Subcutaneous abdominal adipose tissue (tissue), 5 donors: ENCODE data around the gene KAT6B.
"Not testable (repeated sequence)": the region's sequence is repeated elsewhere in the genome, so short reads cannot be mapped to it uniquely, and the experiment has no call there.

Experiments
- H3K27ac ChIP-seq: one replicate; pipeline ENCODE4 v1.7.0; 2013; ENCODE audit warnings: low read depth, mild to moderate bottlenecking, inconsistent platforms, low read length, moderate library complexity
- H3K27me3 ChIP-seq, 5 donors: one replicate each; pipeline ENCODE4 v1.7.0; 2013; ENCODE audit warnings: low read length in 5 of 5, inconsistent platforms in 1 of 5; ENCODE audit not compliant: control insufficient read depth in 5 of 5, insufficient read depth in 4 of 5
- H3K36me3 ChIP-seq, 5 donors: one replicate each; pipeline ENCODE4 v1.7.0; 2013; ENCODE audit warnings: low read length in 5 of 5; ENCODE audit not compliant: control insufficient read depth in 5 of 5, insufficient read depth in 5 of 5
- H3K4me1 ChIP-seq, 5 donors: one replicate each; pipeline ENCODE4 v1.7.0; 2013; ENCODE audit warnings: low read length in 5 of 5, mild to moderate bottlenecking in 3 of 5, moderate library complexity in 1 of 5; ENCODE audit not compliant: control insufficient read depth in 5 of 5, insufficient read depth in 5 of 5
- H3K4me3 ChIP-seq, 5 donors: one replicate each; pipeline ENCODE4 v1.7.0; 2013; ENCODE audit warnings: low read length in 5 of 5, low read depth in 1 of 5
- H3K9ac ChIP-seq, 5 donors: one replicate each; pipeline ENCODE4 v1.7.0; 2013; ENCODE audit warnings: low read length in 5 of 5, mild to moderate bottlenecking in 4 of 5, moderate library complexity in 3 of 5
- H3K9me3 ChIP-seq, 5 donors: one replicate each; pipeline ENCODE4 v1.7.0; 2013; ENCODE audit warnings: low read length in 5 of 5; ENCODE audit not compliant: control insufficient read depth in 5 of 5
- donor health status: healthy.
- donor health status: healthy.
- donor health status: healthy.
- donor health status: healthy.
- donor health status: healthy.

KAT6B gene

GRCh38 chr10:74870191-74870590 is 43.8 kb downstream of the KAT6B start:
- no peaks in the 10 kb centered on the region for H3K9me3 ChIP-seq
- H3K4me1 ChIP-seq = peaks cover 0 to 8% (median 0%) of the 10 kb centered on the region in 5 donors
- no peak overlapping the region for H3K27ac ChIP-seq
- no peaks in the 10 kb centered on the region for H3K27me3 ChIP-seq
- no peak overlapping the region for H3K9ac ChIP-seq
- H3K36me3 ChIP-seq = no peaks in the 10 kb centered on the region
- no peak overlapping the region for H3K4me3 ChIP-seq

- H3K27me3 ChIP-seq = no peaks in the 10 kb centered on the region
- no peak overlapping the region for H3K9ac ChIP-seq
- no peaks in the 10 kb centered on the region for H3K9me3 ChIP-seq
- H3K27ac ChIP-seq = no peak overlapping the region
- H3K36me3 ChIP-seq = no peaks in the 10 kb centered on the region
- H3K4me3 ChIP-seq = no peak overlapping the region
- H3K4me1 ChIP-seq = peaks cover 0 to 8% (median 0%) of the 10 kb centered on the region in 5 donors
These were observed 45.4 kb downstream of the KAT6B start for GRCh38 chr10:74871595-74872382.

- no peaks in the 10 kb centered on the region for H3K36me3 ChIP-seq
- peaks cover 0 to 8% (median 0%) of the 10 kb centered on the region in 5 donors for H3K4me1 ChIP-seq
These were observed 47.5 kb downstream of the KAT6B start for GRCh38 chr10:74873803-74874454.

GRCh38 chr10:74874649-74875048 is 48.2 kb downstream of the KAT6B start:
- Histone ChIP-seq H3K36me3 (no peaks in the 10 kb centered on the region), H3K27me3 (no peaks in the 10 kb centered on the region), H3K27ac (no peak overlapping the region), H3K9ac (no peak overlapping the region), H3K9me3 (no peaks in the 10 kb centered on the region), H3K4me3 (no peak overlapping the region), H3K4me1 (peaks cover 0 to 8% (median 0%) of the 10 kb centered on the region in 5 donors)

More at GRCh38 chr10:74873803-74874454, 47.5 kb downstream of the KAT6B start:
- no peaks in the 10 kb centered on the region for H3K27me3 ChIP-seq
- H3K9ac ChIP-seq = no peak overlapping the region
- H3K9me3 ChIP-seq = no peaks in the 10 kb centered on the region
- no peak overlapping the region for H3K27ac ChIP-seq
- no peak overlapping the region for H3K4me3 ChIP-seq

GRCh38 chr10:74875068-74875467 is 48.7 kb downstream of the KAT6B start:
- Histone ChIP-seq H3K9ac (no peak overlapping the region), H3K27me3 (no peaks in the 10 kb centered on the region), H3K4me1 (peaks cover 0 to 8% (median 0%) of the 10 kb centered on the region in 5 donors), H3K27ac (no peak overlapping the region), H3K4me3 (no peak overlapping the region), H3K36me3 (no peaks in the 10 kb centered on the region), H3K9me3 (no peaks in the 10 kb centered on the region)

GRCh38 chr10:74875966-74876365 is 49.6 kb downstream of the KAT6B start:
- Histone ChIP-seq H3K4me3 (no peak overlapping the region), H3K9ac (no peak overlapping the region), H3K36me3 (no peaks in the 10 kb centered on the region), H3K4me1 (peaks cover 0 to 8% (median 0%) of the 10 kb centered on the region in 5 donors), H3K27ac (no peak overlapping the region), H3K27me3 (no peaks in the 10 kb centered on the region), H3K9me3 (no peaks in the 10 kb centered on the region)

- not testable (repeated sequence) for H3K4me1 ChIP-seq, H3K36me3 ChIP-seq, H3K27me3 ChIP-seq
These were observed 50.7 kb downstream of the KAT6B start for GRCh38 chr10:74877054-74877453.

GRCh38 chr10:74877898-74878297 is 51.5 kb downstream of the KAT6B start:
- no peaks in the 10 kb centered on the region for H3K36me3 ChIP-seq
- H3K9me3 ChIP-seq = no peaks in the 10 kb centered on the region
- no peak overlapping the region for H3K4me3 ChIP-seq
- no peaks in the 10 kb centered on the region for H3K27me3 ChIP-seq
- H3K27ac ChIP-seq = no peak overlapping the region
- H3K9ac ChIP-seq = no peak overlapping the region
- peaks cover 0 to 8% (median 0%) of the 10 kb centered on the region in 5 donors for H3K4me1 ChIP-seq

More at GRCh38 chr10:74877054-74877453, 50.7 kb downstream of the KAT6B start:
- not testable (repeated sequence) for H3K9ac ChIP-seq, H3K9me3 ChIP-seq, H3K27ac ChIP-seq, H3K4me3 ChIP-seq

GRCh38 chr10:74880041-74880440 is 53.6 kb downstream of the KAT6B start:
- Histone ChIP-seq H3K36me3 (no peaks in the 10 kb centered on the region), H3K4me1 (peaks cover 0 to 8% (median 0%) of the 10 kb centered on the region in 5 donors), H3K27ac (no peak overlapping the region), H3K27me3 (no peaks in the 10 kb centered on the region), H3K4me3 (no peak overlapping the region), H3K9me3 (no peaks in the 10 kb centered on the region), H3K9ac (no peak overlapping the region)

- Histone ChIP-seq H3K9me3 (no peaks in the 10 kb centered on the region), H3K36me3 (no peaks in the 10 kb centered on the region), H3K9ac (no peak overlapping the region), H3K4me1 (peaks cover 0 to 8% (median 0%) of the 10 kb centered on the region in 5 donors), H3K27me3 (no peaks in the 10 kb centered on the region), H3K4me3 (no peak overlapping the region), H3K27ac (no peak overlapping the region)
These were observed 55.0 kb downstream of the KAT6B start for GRCh38 chr10:74881253-74881884.
